OCI-LY7 (cell line): ENCODE measurements around the gene MRAP. TPM values are rescaled to one million over a fixed set of nuclear protein-coding genes. Genes with fewer than 3 reads are reported as not detected.

Experiments used
- BruUV-seq: library from RNA; stranded (reverse); fragments of 400-500 nt; replicated peaks from 2 replicates; lab custom pipeline; 2021; lab: Mats Ljungman, UMichigan
- CTCF ChIA-PET: fragments of 300-600 bp; sonication (Branson Sonifier 250); formaldehyde crosslinking; loops from one replicate; lab custom pipeline; 2022; ENCODE audit warnings: antibody characterized with exemption; ENCODE audit not compliant: unreplicated experiment; lab: Charles Lee
- POLR2A ChIA-PET: fragments of 300-600 bp; sonication (Branson Sonifier 250); formaldehyde crosslinking; loops from one replicate; lab custom pipeline; 2022; ENCODE audit warnings: antibody characterized with exemption; lab: Charles Lee
- DNase-seq: peaks from one replicate; pipeline ENCODE4 v3.0.0-alpha.2; 2015; ENCODE audit warnings: low spot score
- H2AFZ ChIP-seq: fragments of 200-600 bp; sonication (generic), shearing (Covaris generic); 2 replicates; pipeline ENCODE4 v1.6.1; 2014; ENCODE audit warnings: mild to moderate bottlenecking, antibody characterized with exemption, low read length, moderate library complexity
- H3K27ac ChIP-seq: fragments of 200-600 bp; sonication (generic); 2 replicates; pipeline ENCODE4 v1.5.1; 2014; ENCODE audit warnings: mixed run types, low read depth, mild to moderate bottlenecking, moderate library complexity, low read length, inconsistent platforms; ENCODE audit not compliant: poor library complexity, severe bottlenecking
- H3K36me3 ChIP-seq: fragments of 200-600 bp; sonication (generic); 2 replicates; pipeline ENCODE4 v1.6.1; 2014; ENCODE audit warnings: mild to moderate bottlenecking, antibody characterized with exemption, low read length, moderate library complexity, mixed read lengths; ENCODE audit not compliant: insufficient read depth
- H3K4me1 ChIP-seq: fragments of 200-600 bp; sonication (generic); 2 replicates; pipeline ENCODE4 v1.5.1; 2014; ENCODE audit warnings: mild to moderate bottlenecking, low read length; ENCODE audit not compliant: insufficient read depth, poor library complexity, severe bottlenecking
- H3K4me2 ChIP-seq: fragments of 200-600 bp; sonication (generic); 2 replicates; pipeline ENCODE4 v1.6.1; 2014; ENCODE audit warnings: mild to moderate bottlenecking, low read length
- H3K4me3 ChIP-seq: fragments of 200-600 bp; sonication (generic); 2 replicates; pipeline ENCODE4 v1.5.1; 2014; ENCODE audit warnings: mild to moderate bottlenecking, low read depth, low read length; ENCODE audit not compliant: poor library complexity, severe bottlenecking
- H3K79me2 ChIP-seq: fragments of 200-600 bp; sonication (generic); 2 replicates; pipeline ENCODE4 v1.6.1; 2016; ENCODE audit warnings: low read depth, mild to moderate bottlenecking, low read length, moderate library complexity, mixed read lengths; ENCODE audit not compliant: insufficient read depth
- H3K9me2 ChIP-seq: fragments of 200-600 bp; sonication (generic); 2 replicates; pipeline ENCODE4 v1.6.1; 2016; ENCODE audit warnings: mild to moderate bottlenecking, low read length, mixed read lengths; ENCODE audit not compliant: insufficient read depth
- H3K9me3 ChIP-seq: fragments of 200-600 bp; sonication (generic); 2 replicates; pipeline ENCODE4 v1.6.1; 2014; ENCODE audit warnings: mild to moderate bottlenecking, mixed run types, low read length, mixed read lengths
- H4K20me1 ChIP-seq: fragments of 200-600 bp; sonication (generic); 2 replicates; pipeline ENCODE4 v1.6.1; 2014; ENCODE audit warnings: mild to moderate bottlenecking, antibody characterized with exemption, low read length, moderate library complexity, mixed read lengths; ENCODE audit not compliant: insufficient read depth
- EZH2phosphoT487 ChIP-seq: fragments of 200-600 bp; sonication (generic); IDR thresholded peaks from 2 replicates; pipeline ENCODE4 v1.6.1; 2018; ENCODE audit warnings: low read depth, borderline replicate concordance, mild to moderate bottlenecking, mixed run types, antibody characterized with exemption, low read length, moderate library complexity, mixed read lengths
- intact Hi-C: fragments of 100-400 bp; cut with micrococcal nuclease; formaldehyde crosslinking; loops from one replicate; pipeline ENCODE4 v1.10.0; 2022; ENCODE audit not compliant: unreplicated experiment
- total RNA-seq, 2 experiments: library from RNA; depleted of rRNA in 1 of 2; stranded (reverse); fragments of >200 nt in 1 of 2; shearing (Covaris generic) in 1 of 2; gene quantifications; 2 replicates each; pipeline ENCODE4 v1.2.3, GENCODE V29; 2014 to 2022
- TF ChIP-seq, protein P1 (sequence below): fragments of 200-600 bp; sonication (generic); conservative IDR thresholded peaks from 2 replicates; pipeline ENCODE4 v1.5.1; 2014; ENCODE audit warnings: mild to moderate bottlenecking, antibody characterized with exemption, low read length, moderate library complexity, mixed read lengths

Gene MRAP
- total RNA-seq, 2 experiments from 2014 or later: not detected

DNA sequence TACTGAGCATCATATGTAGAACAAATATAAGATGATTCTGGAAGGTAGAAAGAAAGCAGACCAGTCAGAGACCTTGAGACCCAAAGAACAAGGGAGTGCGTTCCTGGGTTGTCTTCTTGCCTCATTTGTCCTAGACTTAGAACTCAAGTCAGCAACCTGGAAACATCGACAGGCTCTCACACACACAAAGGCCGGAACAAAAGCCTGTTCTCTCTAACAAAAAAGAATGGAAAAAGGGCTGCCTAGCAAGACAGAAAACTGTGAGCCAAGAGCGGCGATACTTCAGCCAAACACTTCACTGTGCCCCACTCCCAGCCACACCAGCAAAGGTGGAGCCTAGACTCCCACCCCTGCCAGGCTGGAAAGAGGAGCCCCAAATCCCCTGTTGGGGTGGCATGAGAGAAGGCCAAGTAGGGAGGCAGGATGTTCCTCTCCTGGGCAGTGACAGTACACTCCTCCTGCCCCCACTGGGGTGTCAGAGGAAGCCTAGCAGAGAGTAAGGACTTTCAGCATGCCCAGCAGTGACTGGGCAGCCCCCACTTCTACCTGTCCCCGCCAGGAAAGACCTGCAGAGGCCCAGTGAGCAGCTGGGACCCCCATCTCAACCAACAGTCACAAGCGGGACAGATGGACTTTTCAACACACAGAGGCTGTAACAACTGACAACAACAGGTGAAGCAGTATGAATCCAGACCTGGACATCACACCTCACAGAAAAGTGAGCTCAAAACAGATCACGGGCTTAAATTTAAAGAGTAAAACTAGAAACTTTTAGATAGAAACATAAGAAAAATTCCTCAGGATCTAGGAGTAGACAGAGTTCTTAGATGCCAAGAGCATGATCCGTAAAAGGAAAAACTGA is 33.0 kb downstream of the MRAP start:
- Histone ChIP-seq H3K9me3 (no peaks in the 10 kb centered on the region), H2AFZ (no peak overlapping the region), H3K27ac (no peak overlapping the region), H4K20me1 (no peaks in the 10 kb centered on the region), H3K4me3 (no peak overlapping the region), H3K79me2 (no peaks in the 10 kb centered on the region), H3K4me2 (no peak overlapping the region), H3K9me2 (no peaks in the 10 kb centered on the region), H3K36me3 (peaks cover 98% of the 10 kb centered on the region), H3K4me1 (no peaks in the 10 kb centered on the region)
- CTCF ChIA-PET: no interaction called here
- POLR2A ChIA-PET: interaction anchor here (0.7 kb wide), 1 partner anchor 24 kb away, joined by 4 read pairs; no protein-coding TSS in a partner anchor
- BruUV-seq: no TSS peak
- no peak for DNase-seq
- intact Hi-C loops: no loop called here
- TF ChIP-seq EZH2phosphoT487: no peak

DNA sequence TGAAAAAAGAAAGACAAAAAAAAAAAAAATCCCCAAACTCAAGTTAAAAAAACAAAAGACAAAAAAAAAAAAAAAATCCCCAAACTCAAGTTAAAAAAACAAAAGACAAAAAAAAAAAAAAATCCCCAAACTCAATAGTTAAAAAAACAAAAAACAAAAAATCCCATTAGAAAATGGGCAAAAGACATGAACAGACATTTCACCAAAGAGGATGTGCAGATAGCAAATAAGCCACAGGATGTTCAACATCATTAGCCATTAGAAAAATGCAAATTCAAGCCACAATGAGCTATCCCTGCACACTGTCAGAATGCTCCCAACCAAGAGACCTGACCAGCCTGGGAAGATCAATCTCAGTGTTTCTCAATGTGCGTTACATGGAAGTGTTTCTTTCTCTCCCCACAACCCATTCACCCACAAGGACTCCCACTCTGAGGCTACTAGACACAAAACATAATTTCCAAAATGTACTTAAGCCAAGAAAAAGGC is 33.9 kb downstream of the MRAP start:
- no peak overlapping the region for H3K4me3 ChIP-seq
- H2AFZ ChIP-seq: no peak overlapping the region
- H4K20me1 ChIP-seq: no peaks in the 10 kb centered on the region
- H3K4me2 ChIP-seq: no peak overlapping the region
- no peaks in the 10 kb centered on the region for H3K9me2 ChIP-seq
- DNase-seq: no peak
- no peaks in the 10 kb centered on the region for H3K9me3 ChIP-seq
- H3K79me2 ChIP-seq: no peaks in the 10 kb centered on the region
- no peak overlapping the region for H3K27ac ChIP-seq
- TF ChIP-seq, protein P1, sequence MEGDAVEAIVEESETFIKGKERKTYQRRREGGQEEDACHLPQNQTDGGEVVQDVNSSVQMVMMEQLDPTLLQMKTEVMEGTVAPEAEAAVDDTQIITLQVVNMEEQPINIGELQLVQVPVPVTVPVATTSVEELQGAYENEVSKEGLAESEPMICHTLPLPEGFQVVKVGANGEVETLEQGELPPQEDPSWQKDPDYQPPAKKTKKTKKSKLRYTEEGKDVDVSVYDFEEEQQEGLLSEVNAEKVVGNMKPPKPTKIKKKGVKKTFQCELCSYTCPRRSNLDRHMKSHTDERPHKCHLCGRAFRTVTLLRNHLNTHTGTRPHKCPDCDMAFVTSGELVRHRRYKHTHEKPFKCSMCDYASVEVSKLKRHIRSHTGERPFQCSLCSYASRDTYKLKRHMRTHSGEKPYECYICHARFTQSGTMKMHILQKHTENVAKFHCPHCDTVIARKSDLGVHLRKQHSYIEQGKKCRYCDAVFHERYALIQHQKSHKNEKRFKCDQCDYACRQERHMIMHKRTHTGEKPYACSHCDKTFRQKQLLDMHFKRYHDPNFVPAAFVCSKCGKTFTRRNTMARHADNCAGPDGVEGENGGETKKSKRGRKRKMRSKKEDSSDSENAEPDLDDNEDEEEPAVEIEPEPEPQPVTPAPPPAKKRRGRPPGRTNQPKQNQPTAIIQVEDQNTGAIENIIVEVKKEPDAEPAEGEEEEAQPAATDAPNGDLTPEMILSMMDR: no peak
- TF ChIP-seq EZH2phosphoT487: no peak
- H3K4me1 ChIP-seq: no peaks in the 10 kb centered on the region
- H3K36me3 ChIP-seq: peaks cover 99% of the 10 kb centered on the region
- POLR2A ChIA-PET: interaction anchor here (0.7 kb wide), 1 partner anchor 25 kb away, joined by 4 read pairs; no protein-coding TSS in a partner anchor
- intact Hi-C loops: no loop called here
- no TSS peak for BruUV-seq
- CTCF ChIA-PET: no interaction called here

DNA sequence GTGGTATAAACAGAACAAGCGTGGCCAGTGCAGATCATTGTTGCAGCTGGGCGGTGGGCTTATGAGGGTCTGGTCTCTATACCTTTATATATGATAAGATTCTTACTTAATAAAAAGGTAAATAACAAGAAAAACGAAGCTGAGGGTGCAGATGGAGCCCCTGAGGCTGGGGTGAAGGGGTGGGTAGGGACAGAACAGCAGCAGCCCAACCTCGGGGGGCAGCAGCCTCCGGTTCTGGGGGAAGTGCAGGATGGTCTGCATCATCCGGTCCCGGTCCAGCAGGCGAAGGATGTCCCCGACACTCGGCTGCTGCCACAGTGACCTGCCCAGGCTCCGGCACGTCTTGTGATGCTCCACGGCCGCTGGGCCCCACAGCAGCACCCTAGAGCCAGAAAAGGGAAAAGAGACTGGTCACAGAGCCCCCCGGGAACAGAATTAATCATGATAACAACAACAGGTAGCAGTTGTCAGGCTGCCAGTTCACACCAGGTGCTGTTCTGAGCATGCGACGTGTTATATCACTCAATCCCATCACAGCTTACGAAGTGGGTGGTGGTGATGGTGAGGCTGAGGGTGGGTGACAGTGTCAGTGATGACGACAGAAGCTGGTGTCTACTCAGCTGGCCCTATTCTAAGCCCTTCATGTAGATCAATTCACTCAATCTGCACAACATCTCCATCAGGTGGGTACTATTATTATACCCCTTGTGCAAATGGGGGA is 35.5 kb downstream of the MRAP start:
- H4K20me1 ChIP-seq: no peaks in the 10 kb centered on the region
- ChIA-PET POLR2A (interaction anchor here (0.6 kb wide), 1 partner anchor 11 kb away, joined by 3 read pairs; no protein-coding TSS in a partner anchor), CTCF (no interaction called here)
- no peaks in the 10 kb centered on the region for H3K4me1 ChIP-seq
- no peak overlapping the region for H3K4me3 ChIP-seq
- intact Hi-C loops: no loop called here
- BruUV-seq: no TSS peak
- no peak overlapping the region for H3K27ac ChIP-seq
- no peaks in the 10 kb centered on the region for H3K9me3 ChIP-seq
- H3K4me2 ChIP-seq: no peak overlapping the region
- H3K36me3 ChIP-seq: peaks cover 96% of the 10 kb centered on the region
- TF ChIP-seq, protein P1: no peak
- TF ChIP-seq EZH2phosphoT487: no peak
- no peak for DNase-seq
- H2AFZ ChIP-seq: no peak overlapping the region
- no peaks in the 10 kb centered on the region for H3K79me2 ChIP-seq
- H3K9me2 ChIP-seq: no peaks in the 10 kb centered on the region
